Measurements from ENCODE around the gene PPP1R37. TPM values are rescaled to one million over a fixed set of nuclear protein-coding genes. Genes with fewer than 3 reads are reported as not detected.

PPP1R37 gene
- total and polyA plus RNA-seq, 4 donors: 7.1 to 22.7 (median 14.4) TPM

DNA sequence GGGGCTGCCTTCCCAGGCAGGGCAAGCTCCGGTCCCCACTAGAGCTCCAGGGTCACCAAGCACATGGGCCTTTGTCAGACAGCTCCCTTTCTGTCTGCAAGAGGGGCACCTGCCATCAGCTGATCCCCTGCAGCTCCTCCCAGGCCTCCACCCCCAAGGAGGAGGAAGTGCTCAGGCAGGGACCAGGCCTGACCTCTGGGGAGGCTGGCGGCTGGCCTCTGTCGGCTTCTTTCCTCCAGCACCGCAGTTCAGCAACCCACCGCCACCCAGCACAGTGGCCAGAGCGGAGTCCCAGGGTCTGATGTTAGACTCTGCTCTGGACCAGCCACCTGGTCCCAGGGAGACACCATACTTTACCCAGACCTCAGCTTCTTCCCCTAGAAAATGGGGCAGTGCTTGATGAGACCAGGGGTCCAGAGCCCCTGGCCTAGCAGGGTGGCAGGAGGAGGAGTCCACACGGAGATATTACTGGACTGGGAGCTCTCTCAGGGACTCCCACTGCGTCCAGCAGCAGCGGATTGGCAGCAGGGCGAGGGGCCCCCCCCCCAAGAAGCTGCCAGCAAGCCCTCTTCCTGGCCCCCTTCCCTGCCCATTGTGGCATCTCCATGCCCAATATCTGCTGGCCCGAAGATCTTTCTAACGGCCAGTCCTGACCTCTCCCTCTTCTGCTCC, 43.7 kb downstream of the PPP1R37 start:
- intact Hi-C loops (cut with DNase I): no loop called here
- Histone ChIP-seq H3K9me3 (ENCODE audit: control insufficient read depth, low read length) (no peaks in the 10 kb centered on the region), H3K36me3 (ENCODE audit: control insufficient read depth in 1 of 2, insufficient read depth in 2 of 2, low read length in 1 of 2) (no peaks in the 10 kb centered on the region), H3K4me3 (ENCODE audit: low read length in 2 of 2) (no peak overlapping the region), H3K4me1 (ENCODE audit: control insufficient read depth in 1 of 2, insufficient read depth in 2 of 2, low read length in 2 of 2) (no peaks in the 10 kb centered on the region), H3K27ac (ENCODE audit: low read depth in 1 of 2, low read length in 2 of 2) (no peak overlapping the region), H3K27me3 (ENCODE audit: control insufficient read depth in 1 of 2, insufficient read depth in 2 of 2, low read length in 1 of 2) (no peaks in the 10 kb centered on the region)
- WGBS, 2 donors: 84 to 87% methylated on average over 12 of the region's 12 CpGs
- DNase-seq (no peak), ATAC-seq (ENCODE audit: low FRiP score) (no peak)

DNA sequence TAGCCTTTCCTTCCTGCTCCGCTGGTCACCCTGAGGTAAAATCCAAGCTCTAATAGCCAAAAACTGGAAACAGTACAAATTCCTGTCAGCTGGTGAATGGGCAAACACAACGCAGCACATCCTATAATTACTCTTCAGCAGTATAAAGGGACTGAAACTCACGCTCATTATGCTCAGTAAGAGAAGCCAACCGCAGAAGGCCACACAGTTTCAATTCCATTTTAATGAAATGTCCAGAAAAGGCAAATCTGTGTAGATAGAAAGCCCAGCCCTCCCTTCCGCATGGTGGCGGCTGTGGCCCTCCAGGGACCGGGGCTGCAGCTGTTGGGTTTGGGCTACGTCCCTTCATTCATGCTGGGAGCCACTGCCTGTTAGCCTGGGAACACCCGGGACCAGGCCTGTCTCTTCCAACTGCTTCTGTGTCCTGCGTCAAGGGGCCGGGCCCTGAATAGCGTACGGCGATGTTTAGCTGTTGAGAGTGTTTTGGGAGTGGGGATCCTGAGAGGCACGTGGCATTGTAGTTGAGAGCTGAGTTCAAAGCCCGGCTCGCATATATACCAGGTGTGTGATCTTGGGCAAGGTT, 44.3 kb downstream of the PPP1R37 start:
- Histone ChIP-seq H3K27ac (ENCODE audit: low read depth in 1 of 2, low read length in 2 of 2) (no peak overlapping the region), H3K27me3 (ENCODE audit: control insufficient read depth in 1 of 2, insufficient read depth in 2 of 2, low read length in 1 of 2) (no peaks in the 10 kb centered on the region), H3K36me3 (ENCODE audit: control insufficient read depth in 1 of 2, insufficient read depth in 2 of 2, low read length in 1 of 2) (peaks cover 0 to 5% of the 10 kb centered on the region in 2 donors), H3K4me3 (ENCODE audit: low read length in 2 of 2) (no peak overlapping the region), H3K4me1 (ENCODE audit: control insufficient read depth in 1 of 2, insufficient read depth in 2 of 2, low read length in 2 of 2) (no peaks in the 10 kb centered on the region), H3K9me3 (ENCODE audit: control insufficient read depth, low read length) (no peaks in the 10 kb centered on the region)
- 83% methylated on average over 17 of the region's 17 CpGs for WGBS, 2 donors
- intact Hi-C loops (cut with DNase I): no loop called here
- ATAC-seq (ENCODE audit: low FRiP score) (no peak), DNase-seq (no peak)

DNA sequence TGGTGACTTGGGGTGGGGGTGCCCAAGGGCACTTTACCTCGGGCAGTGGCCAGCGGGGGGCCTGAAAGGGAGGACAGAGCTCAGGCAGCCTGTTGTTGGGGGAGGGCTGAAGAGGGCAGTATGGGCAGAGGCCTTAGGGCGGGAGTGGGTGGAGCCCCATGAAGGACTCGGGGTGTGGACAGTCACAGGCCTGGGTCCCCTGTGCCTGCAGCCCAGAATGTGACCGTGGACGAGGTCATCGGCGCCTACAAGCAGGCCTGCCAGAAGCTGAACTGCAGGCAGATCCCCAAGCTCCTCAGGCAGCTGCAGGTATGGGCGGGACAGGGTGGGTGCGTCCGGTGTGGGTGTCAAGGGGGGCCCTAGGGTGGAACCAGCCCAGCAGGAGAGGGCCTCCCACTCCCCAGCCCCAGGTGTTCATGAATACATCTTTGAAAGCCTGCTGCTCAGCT, 45.3 kb downstream of the PPP1R37 start:
- no peak for DNase-seq

DNA sequence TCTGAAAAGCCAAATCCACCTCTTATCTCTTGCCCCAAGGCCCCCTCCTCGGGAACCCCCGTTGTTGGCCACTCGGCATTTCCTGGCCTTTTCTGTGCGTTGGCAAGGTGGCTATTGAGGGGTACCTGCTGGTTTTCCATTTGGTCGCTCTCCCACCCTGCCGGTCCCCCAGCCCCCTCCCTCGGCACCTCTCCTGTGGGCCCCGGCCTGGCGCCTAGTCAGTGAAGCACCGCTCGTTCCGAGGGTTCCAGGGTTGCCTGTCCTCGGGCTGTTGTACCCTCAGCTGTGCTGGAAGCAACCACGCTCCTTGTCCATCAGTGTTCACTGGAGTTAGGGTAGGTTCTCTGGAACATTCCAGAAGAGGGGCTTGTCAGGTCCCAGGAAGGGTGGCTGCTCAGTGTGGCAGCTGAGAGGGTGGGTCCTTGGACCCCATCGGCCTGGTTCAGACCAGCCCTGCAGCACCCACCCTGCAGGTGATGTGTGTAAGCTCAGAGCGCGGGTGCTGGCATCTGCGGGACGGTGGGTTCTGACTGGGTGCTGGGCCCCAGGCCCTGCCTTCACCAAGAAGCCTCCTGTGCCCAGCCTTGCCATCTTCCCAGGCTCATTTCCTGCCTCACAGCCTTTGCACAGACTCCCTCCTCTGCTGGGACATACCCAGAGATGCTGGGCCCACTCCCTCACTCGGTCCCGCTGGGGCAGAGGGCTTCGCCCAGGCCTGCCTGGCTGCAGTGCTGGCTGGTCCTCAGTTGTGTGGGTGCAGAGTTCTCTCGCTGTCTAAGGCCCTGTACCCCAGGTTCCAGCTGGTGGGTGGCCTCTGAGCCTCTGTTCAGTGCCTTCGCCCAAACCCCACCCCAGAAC, 46.5 kb downstream of the PPP1R37 start:
- ATAC-seq (ENCODE audit: low FRiP score): no peak
- Histone ChIP-seq H3K27me3 (ENCODE audit: control insufficient read depth in 1 of 2, insufficient read depth in 2 of 2, low read length in 1 of 2) (no peaks in the 10 kb centered on the region), H3K9me3 (ENCODE audit: control insufficient read depth, low read length) (no peaks in the 10 kb centered on the region), H3K27ac (ENCODE audit: low read depth in 1 of 2, low read length in 2 of 2) (no peak overlapping the region), H3K36me3 (ENCODE audit: control insufficient read depth in 1 of 2, insufficient read depth in 2 of 2, low read length in 1 of 2) (peaks cover 0 to 9% of the 10 kb centered on the region in 2 donors), H3K4me3 (ENCODE audit: low read length in 2 of 2) (no peak overlapping the region), H3K4me1 (ENCODE audit: control insufficient read depth in 1 of 2, insufficient read depth in 2 of 2, low read length in 2 of 2) (no peaks in the 10 kb centered on the region)
- DNase-seq: no peak
- 93 to 94% methylated on average over 22 to 24 of the region's 24 CpGs for WGBS, 2 donors
- intact Hi-C loops (cut with DNase I): no loop called here

More for the DNA sequence above, 45.3 kb downstream of the PPP1R37 start:
- Histone ChIP-seq H3K9me3 (ENCODE audit: control insufficient read depth, low read length) (no peaks in the 10 kb centered on the region), H3K27ac (ENCODE audit: low read depth in 1 of 2, low read length in 2 of 2) (no peak overlapping the region), H3K4me3 (ENCODE audit: low read length in 2 of 2) (no peak overlapping the region), H3K4me1 (ENCODE audit: control insufficient read depth in 1 of 2, insufficient read depth in 2 of 2, low read length in 2 of 2) (no peaks in the 10 kb centered on the region), H3K27me3 (ENCODE audit: control insufficient read depth in 1 of 2, insufficient read depth in 2 of 2, low read length in 1 of 2) (no peaks in the 10 kb centered on the region), H3K36me3 (ENCODE audit: control insufficient read depth in 1 of 2, insufficient read depth in 2 of 2, low read length in 1 of 2) (peaks cover 0 to 7% of the 10 kb centered on the region in 2 donors)
- ATAC-seq (ENCODE audit: low FRiP score): no peak
- intact Hi-C loops (cut with DNase I): no loop called here
- WGBS, 2 donors: 84 to 90% methylated on average over 7 to 11 of the region's 11 CpGs

DNA sequence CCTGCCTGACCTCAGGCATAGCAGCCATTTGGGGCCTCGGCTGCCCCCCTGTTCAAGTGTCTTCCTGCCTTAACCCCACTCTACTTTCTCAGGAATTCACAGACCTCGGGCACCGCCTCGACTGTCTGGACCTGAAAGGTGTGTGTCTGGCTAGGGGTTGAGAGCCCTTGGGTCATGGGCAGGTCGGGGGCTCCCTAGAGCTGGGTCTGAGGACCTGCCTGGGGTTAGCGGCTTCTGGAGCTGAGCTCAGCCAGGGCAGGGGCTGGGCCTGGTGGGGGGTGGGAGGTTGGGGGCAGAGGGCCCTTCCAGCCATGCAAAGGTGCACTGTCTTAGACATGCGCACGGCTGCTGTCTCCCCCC, 47.1 kb downstream of the PPP1R37 start:
- no peak for ATAC-seq (ENCODE audit: low FRiP score)
- no peaks in the 10 kb centered on the region for H3K9me3 ChIP-seq (ENCODE audit: control insufficient read depth, low read length)
- peaks cover 0 to 9% of the 10 kb centered on the region in 2 donors for H3K36me3 ChIP-seq (ENCODE audit: control insufficient read depth in 1 of 2, insufficient read depth in 2 of 2, low read length in 1 of 2)
- 93% methylated on average over 8 of the region's 8 CpGs for WGBS, 2 donors
- no peak overlapping the region for H3K27ac ChIP-seq (ENCODE audit: low read depth in 1 of 2, low read length in 2 of 2)
- intact Hi-C loops (cut with DNase I): no loop called here
- DNase-seq: no peak
- no peaks in the 10 kb centered on the region for H3K27me3 ChIP-seq (ENCODE audit: control insufficient read depth in 1 of 2, insufficient read depth in 2 of 2, low read length in 1 of 2)
- no peaks in the 10 kb centered on the region for H3K4me1 ChIP-seq (ENCODE audit: control insufficient read depth in 1 of 2, insufficient read depth in 2 of 2, low read length in 2 of 2)
- no peak overlapping the region for H3K4me3 ChIP-seq (ENCODE audit: low read length in 2 of 2)

DNA sequence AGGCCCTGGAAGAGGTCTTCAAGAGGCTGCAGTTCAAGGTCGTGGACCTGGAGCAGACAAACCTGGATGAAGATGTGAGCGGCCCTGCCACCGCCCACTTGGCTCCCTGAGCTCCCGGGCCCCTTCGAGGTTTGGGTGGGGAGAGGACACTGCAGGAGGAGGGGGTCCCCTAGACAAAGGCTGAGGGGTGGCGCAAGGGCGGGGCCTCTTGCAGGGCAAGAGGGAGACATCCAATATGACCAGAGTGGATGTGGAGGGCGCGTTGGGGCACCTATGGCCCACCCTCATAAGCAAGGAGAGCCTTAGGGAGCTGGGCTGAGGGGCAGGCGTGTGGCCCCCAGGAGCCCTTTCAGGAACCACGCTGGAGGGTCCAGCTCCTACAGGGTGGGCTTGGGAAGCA, 47.6 kb downstream of the PPP1R37 start:
- H3K9me3 ChIP-seq (ENCODE audit: control insufficient read depth, low read length): no peaks in the 10 kb centered on the region
- ATAC-seq (ENCODE audit: low FRiP score): no peak
- intact Hi-C loops (cut with DNase I): no loop called here
- no peaks in the 10 kb centered on the region for H3K27me3 ChIP-seq (ENCODE audit: control insufficient read depth in 1 of 2, insufficient read depth in 2 of 2, low read length in 1 of 2)
- H3K27ac ChIP-seq (ENCODE audit: low read depth in 1 of 2, low read length in 2 of 2): no peak overlapping the region
- no peaks in the 10 kb centered on the region for H3K4me1 ChIP-seq (ENCODE audit: control insufficient read depth in 1 of 2, insufficient read depth in 2 of 2, low read length in 2 of 2)
- H3K36me3 ChIP-seq (ENCODE audit: control insufficient read depth in 1 of 2, insufficient read depth in 2 of 2, low read length in 1 of 2): peaks cover 0 to 12% of the 10 kb centered on the region in 2 donors
- H3K4me3 ChIP-seq (ENCODE audit: low read length in 2 of 2): no peak overlapping the region
- DNase-seq: no peak
- WGBS, 2 donors: 93 to 96% methylated on average over 11 of the region's 11 CpGs

DNA sequence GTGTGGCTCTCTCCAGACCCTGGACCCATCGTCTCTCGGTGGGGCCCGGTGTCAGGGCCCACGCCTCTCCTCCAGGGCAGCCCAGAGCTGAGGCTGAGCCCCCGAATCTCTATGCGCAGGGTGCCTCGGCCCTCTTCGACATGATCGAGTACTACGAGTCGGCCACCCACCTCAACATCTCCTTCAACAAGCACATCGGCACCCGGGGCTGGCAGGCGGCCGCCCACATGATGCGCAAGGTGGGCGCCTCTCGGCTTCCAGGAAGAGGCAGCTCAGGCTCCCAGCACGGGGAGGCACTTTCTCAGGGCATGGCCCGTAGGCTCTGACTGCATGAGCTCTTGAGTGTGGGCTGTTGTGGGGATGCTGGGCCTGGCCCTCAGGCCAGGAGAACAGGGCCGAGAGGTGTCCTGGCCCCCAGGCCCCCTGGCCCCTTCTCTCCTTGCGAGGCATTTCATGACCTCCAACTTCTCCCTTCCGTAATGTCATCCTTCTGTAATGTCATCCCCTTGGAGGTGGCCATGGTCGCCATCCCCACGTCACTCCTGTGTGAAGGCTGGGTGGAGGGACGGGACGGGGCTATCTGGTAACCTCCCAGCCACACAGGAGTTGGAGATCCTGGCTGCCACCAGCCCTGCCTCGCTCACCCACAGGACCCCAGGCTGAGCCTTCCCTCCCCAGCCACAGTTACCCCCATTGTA, 48.4 kb downstream of the PPP1R37 start:
- H3K36me3 ChIP-seq (ENCODE audit: control insufficient read depth in 1 of 2, insufficient read depth in 2 of 2, low read length in 1 of 2): peaks cover 0 to 12% of the 10 kb centered on the region in 2 donors
- no peaks in the 10 kb centered on the region for H3K4me1 ChIP-seq (ENCODE audit: control insufficient read depth in 1 of 2, insufficient read depth in 2 of 2, low read length in 2 of 2)
- H3K4me3 ChIP-seq (ENCODE audit: low read length in 2 of 2): no peak overlapping the region
- no peak for ATAC-seq (ENCODE audit: low FRiP score)
- H3K9me3 ChIP-seq (ENCODE audit: control insufficient read depth, low read length): no peaks in the 10 kb centered on the region
- H3K27ac ChIP-seq (ENCODE audit: low read depth in 1 of 2, low read length in 2 of 2): no peak overlapping the region
- intact Hi-C loops (cut with DNase I): no loop called here
- no peak for DNase-seq
- no peaks in the 10 kb centered on the region for H3K27me3 ChIP-seq (ENCODE audit: control insufficient read depth in 1 of 2, insufficient read depth in 2 of 2, low read length in 1 of 2)
- WGBS, 2 donors: 95 to 96% methylated on average over 28 of the region's 28 CpGs

DNA sequence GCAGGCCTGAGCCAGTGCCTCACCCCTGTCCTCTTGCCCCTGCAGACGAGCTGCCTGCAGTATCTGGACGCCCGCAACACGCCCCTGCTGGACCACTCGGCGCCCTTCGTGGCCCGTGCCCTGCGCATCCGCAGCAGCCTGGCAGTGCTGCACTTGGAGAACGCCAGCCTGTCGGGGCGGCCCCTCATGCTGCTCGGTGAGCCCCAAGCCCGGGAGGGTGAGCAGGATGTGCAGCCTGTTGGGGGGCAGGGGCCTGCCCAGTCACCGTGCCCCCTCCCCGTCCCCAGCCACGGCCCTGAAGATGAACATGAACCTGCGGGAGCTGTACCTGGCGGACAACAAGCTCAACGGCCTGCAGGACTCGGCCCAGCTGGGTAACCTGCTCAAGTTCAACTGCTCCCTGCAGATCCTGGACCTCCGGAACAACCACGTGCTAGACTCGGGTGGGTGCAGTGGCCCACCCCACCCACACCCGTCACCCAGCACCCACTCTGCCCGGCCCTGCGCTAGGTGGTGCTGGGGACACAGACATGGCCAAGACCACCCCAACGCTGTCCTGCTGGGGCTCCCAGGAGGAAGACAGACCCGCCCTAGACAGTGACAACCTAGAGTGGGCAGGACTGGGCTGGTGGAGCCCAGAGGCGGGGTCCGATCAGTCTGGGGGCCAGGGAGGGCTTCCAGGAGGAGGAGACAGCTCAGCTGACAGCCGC, 49.2 kb downstream of the PPP1R37 start:
- peaks cover 0 to 12% of the 10 kb centered on the region in 2 donors for H3K36me3 ChIP-seq (ENCODE audit: control insufficient read depth in 1 of 2, insufficient read depth in 2 of 2, low read length in 1 of 2)
- no peaks in the 10 kb centered on the region for H3K27me3 ChIP-seq (ENCODE audit: control insufficient read depth in 1 of 2, insufficient read depth in 2 of 2, low read length in 1 of 2)
- H3K27ac ChIP-seq (ENCODE audit: low read depth in 1 of 2, low read length in 2 of 2): no peak overlapping the region
- ATAC-seq (ENCODE audit: low FRiP score): no peak
- H3K9me3 ChIP-seq (ENCODE audit: control insufficient read depth, low read length): no peaks in the 10 kb centered on the region
- intact Hi-C loops (cut with DNase I): no loop called here
- no peaks in the 10 kb centered on the region for H3K4me1 ChIP-seq (ENCODE audit: control insufficient read depth in 1 of 2, insufficient read depth in 2 of 2, low read length in 2 of 2)
- H3K4me3 ChIP-seq (ENCODE audit: low read length in 2 of 2): no peak overlapping the region
- 95 to 96% methylated on average over 33 of the region's 33 CpGs for WGBS, 2 donors
- no peak for DNase-seq
